DOHH2 (cell line): ENCODE measurements around the gene CNTNAP2.

Experiments used
- H3F3A ChIP-seq: fragments of 200-600 bp; sonication (generic), shearing (Covaris generic); 2 replicates; pipeline ENCODE4 v1.6.0; 2016; ENCODE audit warnings: antibody characterized with exemption, mild to moderate bottlenecking; ENCODE audit not compliant: control insufficient read depth, insufficient read depth
- H3K27ac ChIP-seq: fragments of 200-600 bp; sonication (generic); 2 replicates; pipeline ENCODE4 v1.5.1; 2014; ENCODE audit warnings: low read depth, mild to moderate bottlenecking, low read length, moderate library complexity
- H3K27me3 ChIP-seq: fragments of 200-600 bp; sonication (generic); 2 replicates; pipeline ENCODE4 v1.6.1; 2014; ENCODE audit warnings: mild to moderate bottlenecking, low read length, mixed read lengths; ENCODE audit not compliant: control insufficient read depth
- H3K36me3 ChIP-seq: fragments of 200-600 bp; sonication (generic); 2 replicates; pipeline ENCODE4 v1.6.1; 2014; ENCODE audit warnings: mild to moderate bottlenecking, low read length, moderate library complexity, mixed read lengths; ENCODE audit not compliant: control insufficient read depth
- H3K4me1 ChIP-seq: fragments of 200-600 bp; sonication (generic); 2 replicates; pipeline ENCODE4 v1.6.1; 2014; ENCODE audit warnings: mild to moderate bottlenecking, low read length, mixed read lengths; ENCODE audit not compliant: control insufficient read depth
- H3K4me2 ChIP-seq: fragments of 200-600 bp; sonication (generic); 2 replicates; pipeline ENCODE4 v1.6.0; 2014; ENCODE audit warnings: mild to moderate bottlenecking, low read length, moderate library complexity
- H3K4me3 ChIP-seq: fragments of 200-600 bp; sonication (generic); 2 replicates; pipeline ENCODE4 v1.5.1; 2014; ENCODE audit warnings: mild to moderate bottlenecking, low read length, mixed read lengths
- H3K79me2 ChIP-seq: fragments of 200-600 bp; sonication (generic); 2 replicates; pipeline ENCODE4 v1.6.1; 2014; ENCODE audit warnings: mild to moderate bottlenecking, low read length, mixed read lengths; ENCODE audit not compliant: control insufficient read depth
- H3K9me2 ChIP-seq: fragments of 200-600 bp; sonication (generic); replicated peaks from 2 replicates; pipeline ENCODE4 v1.6.1; 2014; ENCODE audit warnings: mild to moderate bottlenecking, low read length, mixed read lengths; ENCODE audit not compliant: control insufficient read depth
- H3K9me3 ChIP-seq: fragments of 200-600 bp; sonication (generic); 2 replicates; pipeline ENCODE4 v1.6.1; 2014; ENCODE audit warnings: antibody characterized with exemption, low read length, mixed read lengths; ENCODE audit not compliant: control insufficient read depth, insufficient read depth
- H4K20me1 ChIP-seq: fragments of 200-600 bp; sonication (generic); 2 replicates; pipeline ENCODE4 v1.6.0; 2014; ENCODE audit warnings: low read depth, mild to moderate bottlenecking, antibody characterized with exemption, low read length, moderate library complexity; ENCODE audit not compliant: control insufficient read depth, insufficient read depth
- EZH2phosphoT487 ChIP-seq: fragments of 200-600 bp; sonication (generic); IDR thresholded peaks from 2 replicates; pipeline ENCODE4 v1.6.1; 2017; ENCODE audit warnings: borderline replicate concordance, mild to moderate bottlenecking, antibody characterized with exemption, low read length, moderate library complexity, mixed read lengths
- TF ChIP-seq, protein P1 (sequence below): fragments of 200-600 bp; sonication (generic); IDR thresholded peaks from one replicate; pipeline ENCODE4 v1.5.1; 2014; ENCODE audit warnings: antibody characterized with exemption, mild to moderate bottlenecking, low read depth, low read length; ENCODE audit not compliant: poor library complexity, severe bottlenecking

CNTNAP2 gene

DNA sequence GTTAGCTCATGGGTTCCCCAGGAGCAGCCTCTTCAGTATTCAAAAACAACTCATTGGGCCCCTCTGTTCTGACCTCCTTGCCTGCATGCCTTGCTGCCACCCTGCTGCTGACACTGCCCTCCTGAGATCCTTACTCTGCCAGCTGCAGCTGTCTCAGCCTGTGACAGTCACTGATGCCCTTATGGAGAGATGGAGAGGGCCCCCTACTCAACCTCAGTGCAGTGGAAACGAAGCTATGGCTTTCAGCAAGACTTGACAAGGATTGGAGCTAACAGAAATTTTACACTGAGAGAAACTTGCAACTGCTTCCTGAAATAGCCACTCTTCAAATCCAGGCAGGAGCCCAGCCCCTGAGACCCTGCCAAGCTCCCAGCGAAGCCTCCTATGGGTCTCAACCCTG is 1795.7 kb downstream of the CNTNAP2 start:
- no peak overlapping the region for H3K4me3 ChIP-seq
- TF ChIP-seq, protein P1, sequence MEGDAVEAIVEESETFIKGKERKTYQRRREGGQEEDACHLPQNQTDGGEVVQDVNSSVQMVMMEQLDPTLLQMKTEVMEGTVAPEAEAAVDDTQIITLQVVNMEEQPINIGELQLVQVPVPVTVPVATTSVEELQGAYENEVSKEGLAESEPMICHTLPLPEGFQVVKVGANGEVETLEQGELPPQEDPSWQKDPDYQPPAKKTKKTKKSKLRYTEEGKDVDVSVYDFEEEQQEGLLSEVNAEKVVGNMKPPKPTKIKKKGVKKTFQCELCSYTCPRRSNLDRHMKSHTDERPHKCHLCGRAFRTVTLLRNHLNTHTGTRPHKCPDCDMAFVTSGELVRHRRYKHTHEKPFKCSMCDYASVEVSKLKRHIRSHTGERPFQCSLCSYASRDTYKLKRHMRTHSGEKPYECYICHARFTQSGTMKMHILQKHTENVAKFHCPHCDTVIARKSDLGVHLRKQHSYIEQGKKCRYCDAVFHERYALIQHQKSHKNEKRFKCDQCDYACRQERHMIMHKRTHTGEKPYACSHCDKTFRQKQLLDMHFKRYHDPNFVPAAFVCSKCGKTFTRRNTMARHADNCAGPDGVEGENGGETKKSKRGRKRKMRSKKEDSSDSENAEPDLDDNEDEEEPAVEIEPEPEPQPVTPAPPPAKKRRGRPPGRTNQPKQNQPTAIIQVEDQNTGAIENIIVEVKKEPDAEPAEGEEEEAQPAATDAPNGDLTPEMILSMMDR = no peak
- no peak for TF ChIP-seq EZH2phosphoT487
- no peaks in the 10 kb centered on the region for H3K36me3 ChIP-seq

DNA sequence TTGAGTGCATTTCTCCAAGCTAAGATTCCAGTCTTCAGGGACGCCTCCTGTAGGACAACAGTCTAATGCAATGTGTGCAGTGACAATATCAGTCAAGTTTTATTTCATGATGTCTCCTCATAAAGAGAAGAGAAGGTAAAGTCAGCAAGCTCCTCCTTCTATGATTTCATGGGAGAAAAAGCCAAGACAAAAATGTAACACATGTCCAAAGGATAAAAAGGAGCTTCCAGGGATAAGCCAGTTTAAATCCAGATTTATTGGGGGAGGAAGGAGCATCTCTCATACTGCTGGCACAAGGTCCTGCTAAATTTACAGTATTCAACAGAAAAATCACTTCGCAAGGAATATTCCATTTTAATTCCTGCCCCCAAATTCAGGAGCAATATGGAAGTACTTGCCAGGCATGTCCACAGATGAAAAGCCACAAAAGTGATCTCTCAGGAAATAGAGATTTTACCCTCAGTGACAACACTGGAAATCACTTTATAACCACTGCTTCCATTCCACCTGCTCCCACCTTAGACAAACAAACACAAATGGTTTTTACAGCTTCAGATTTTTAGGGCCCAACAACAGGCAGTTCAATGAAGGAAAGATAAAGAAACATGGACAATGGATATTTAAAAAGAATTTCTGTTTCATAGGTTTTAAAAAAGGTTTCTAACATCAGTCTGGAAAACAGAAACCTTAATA is 1796.5 kb downstream of the CNTNAP2 start:
- H3F3A ChIP-seq = no peaks in the 10 kb centered on the region
- no peaks in the 10 kb centered on the region for H3K4me1 ChIP-seq
- no peaks in the 10 kb centered on the region for H3K9me3 ChIP-seq
- H3K27ac ChIP-seq = no peak overlapping the region
- no peaks in the 10 kb centered on the region for H3K9me2 ChIP-seq
- H3K4me2 ChIP-seq = no peak overlapping the region
- TF ChIP-seq, protein P1 = no peak
- no peak for TF ChIP-seq EZH2phosphoT487
- no peak overlapping the region for H3K4me3 ChIP-seq
- H3K79me2 ChIP-seq = no peaks in the 10 kb centered on the region
- H3K36me3 ChIP-seq = no peaks in the 10 kb centered on the region
- no peaks in the 10 kb centered on the region for H3K27me3 ChIP-seq
- H4K20me1 ChIP-seq = no peaks in the 10 kb centered on the region

More for the DNA sequence above, 1795.7 kb downstream of the CNTNAP2 start:
- no peaks in the 10 kb centered on the region for H3K9me3 ChIP-seq
- H3K27ac ChIP-seq = no peak overlapping the region
- H4K20me1 ChIP-seq = no peaks in the 10 kb centered on the region
- H3K4me2 ChIP-seq = no peak overlapping the region
- no peaks in the 10 kb centered on the region for H3K9me2 ChIP-seq
- no peaks in the 10 kb centered on the region for H3F3A ChIP-seq
- no peaks in the 10 kb centered on the region for H3K79me2 ChIP-seq
- no peaks in the 10 kb centered on the region for H3K27me3 ChIP-seq
- no peaks in the 10 kb centered on the region for H3K4me1 ChIP-seq

DNA sequence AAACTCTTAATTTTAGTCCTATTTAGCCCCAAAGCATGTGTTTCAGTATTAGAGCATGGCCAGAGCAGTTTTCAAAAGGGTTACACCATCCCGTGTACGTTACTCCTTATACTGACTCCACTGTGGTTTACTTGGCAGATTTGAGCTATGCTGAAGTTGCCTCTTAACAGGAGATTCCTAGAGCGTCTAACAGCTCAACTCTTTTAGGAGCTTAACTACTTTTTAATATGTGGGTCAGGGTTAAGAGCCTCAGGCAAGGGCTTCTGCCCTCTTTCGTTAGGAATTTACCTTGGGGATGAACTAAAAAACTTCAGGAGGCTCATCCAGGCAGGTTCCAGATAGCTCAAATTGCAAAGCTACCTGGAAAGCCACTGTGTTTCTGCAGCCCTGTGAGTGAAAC is 1799.2 kb downstream of the CNTNAP2 start:
- H3K27ac ChIP-seq = no peak overlapping the region
- H3K36me3 ChIP-seq = no peaks in the 10 kb centered on the region
- TF ChIP-seq EZH2phosphoT487 = no peak
- TF ChIP-seq, protein P1 = no peak

More for the DNA sequence above, 1799.2 kb downstream of the CNTNAP2 start:
- no peaks in the 10 kb centered on the region for H3K4me1 ChIP-seq
- no peaks in the 10 kb centered on the region for H3K9me3 ChIP-seq
- H3K27me3 ChIP-seq = no peaks in the 10 kb centered on the region
- H3F3A ChIP-seq = no peaks in the 10 kb centered on the region
- H3K79me2 ChIP-seq = no peaks in the 10 kb centered on the region
- no peak overlapping the region for H3K4me2 ChIP-seq
- no peaks in the 10 kb centered on the region for H3K9me2 ChIP-seq
- H3K4me3 ChIP-seq = no peak overlapping the region
- no peaks in the 10 kb centered on the region for H4K20me1 ChIP-seq
